Measurements from ENCODE around the gene NPR2.

NPR2 gene

DNA sequence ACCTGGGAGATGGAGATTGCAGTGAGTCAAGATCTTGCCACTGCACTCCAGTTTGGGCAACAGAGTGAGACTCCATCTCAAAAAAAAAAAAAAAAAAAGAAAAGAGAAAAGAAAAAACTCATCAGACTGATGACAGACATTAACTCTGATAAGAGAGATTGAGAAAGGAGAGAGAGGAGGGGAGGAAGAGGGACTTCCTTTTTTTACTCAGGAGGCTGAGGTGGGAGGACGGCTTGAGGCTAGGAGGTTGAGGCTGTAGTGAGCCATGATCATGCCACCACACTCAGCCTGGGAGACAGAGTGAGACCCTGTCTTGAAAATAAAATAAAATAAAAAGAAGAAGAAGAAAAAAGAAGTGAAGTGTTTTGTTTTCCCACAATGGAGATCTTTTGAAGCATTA, 27.6 kb upstream of the NPR2 start:
- Histone ChIP-seq H3K4me3 (ENCODE audit: low read length) (no peak overlapping the region), H3K36me3 (replicated peaks; ENCODE audit: low read depth, low read length) (peaks cover 7% of the 10 kb centered on the region), H3K4me1 (ENCODE audit: low read length) (peaks cover 20% of the 10 kb centered on the region), H4K20me1 (ENCODE audit: insufficient read depth, low read length) (no peaks in the 10 kb centered on the region), H2AFZ (ENCODE audit: low read depth, low read length) (no peak overlapping the region), H3K79me2 (ENCODE audit: low read length) (peaks cover 15% of the 10 kb centered on the region), H3K27me3 (ENCODE audit: low read depth, low read length) (no peaks in the 10 kb centered on the region), H3K4me2 (ENCODE audit: low read length) (no peak overlapping the region), H3K9me3 (ENCODE audit: insufficient read depth, low read length) (no peaks in the 10 kb centered on the region), H3K27ac (ENCODE audit: low read length) (no peak overlapping the region), H3K9ac (ENCODE audit: low read length) (no peak overlapping the region)
- TF ChIP-seq, protein P1, sequence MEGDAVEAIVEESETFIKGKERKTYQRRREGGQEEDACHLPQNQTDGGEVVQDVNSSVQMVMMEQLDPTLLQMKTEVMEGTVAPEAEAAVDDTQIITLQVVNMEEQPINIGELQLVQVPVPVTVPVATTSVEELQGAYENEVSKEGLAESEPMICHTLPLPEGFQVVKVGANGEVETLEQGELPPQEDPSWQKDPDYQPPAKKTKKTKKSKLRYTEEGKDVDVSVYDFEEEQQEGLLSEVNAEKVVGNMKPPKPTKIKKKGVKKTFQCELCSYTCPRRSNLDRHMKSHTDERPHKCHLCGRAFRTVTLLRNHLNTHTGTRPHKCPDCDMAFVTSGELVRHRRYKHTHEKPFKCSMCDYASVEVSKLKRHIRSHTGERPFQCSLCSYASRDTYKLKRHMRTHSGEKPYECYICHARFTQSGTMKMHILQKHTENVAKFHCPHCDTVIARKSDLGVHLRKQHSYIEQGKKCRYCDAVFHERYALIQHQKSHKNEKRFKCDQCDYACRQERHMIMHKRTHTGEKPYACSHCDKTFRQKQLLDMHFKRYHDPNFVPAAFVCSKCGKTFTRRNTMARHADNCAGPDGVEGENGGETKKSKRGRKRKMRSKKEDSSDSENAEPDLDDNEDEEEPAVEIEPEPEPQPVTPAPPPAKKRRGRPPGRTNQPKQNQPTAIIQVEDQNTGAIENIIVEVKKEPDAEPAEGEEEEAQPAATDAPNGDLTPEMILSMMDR (IDR thresholded peaks at IDR 0.05; ENCODE audit: low read depth, low read length) = no peak
- TF ChIP-seq EZH2phosphoT487 (IDR thresholded peaks at IDR 0.05; ENCODE audit: low read depth) = no peak

DNA sequence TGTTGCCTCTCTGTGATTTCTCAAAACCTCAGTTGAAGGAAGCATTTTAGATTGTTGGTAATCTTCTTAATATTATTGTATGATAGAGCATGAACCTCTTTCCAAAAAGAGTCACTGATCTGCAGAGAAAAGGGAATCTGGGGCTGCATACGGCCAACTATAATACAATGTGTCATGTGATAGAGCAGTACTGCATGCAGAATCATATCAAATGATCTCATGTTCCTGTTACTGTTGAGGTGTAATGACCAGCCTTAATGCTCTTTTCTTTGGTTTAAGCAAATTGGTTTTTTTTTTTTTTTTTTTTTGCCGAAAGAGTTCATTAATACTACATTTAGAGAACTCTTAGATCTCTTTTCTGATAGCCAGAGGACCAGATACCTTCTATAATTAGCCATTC, 24.4 kb upstream of the NPR2 start:
- H3K9me3 ChIP-seq (ENCODE audit: insufficient read depth, low read length) = no peaks in the 10 kb centered on the region
- H3K79me2 ChIP-seq (ENCODE audit: low read length) = no peaks in the 10 kb centered on the region
- H3K4me3 ChIP-seq (ENCODE audit: low read length) = no peak overlapping the region
- no peak overlapping the region for H3K4me2 ChIP-seq (ENCODE audit: low read length)
- TF ChIP-seq EZH2phosphoT487 (IDR thresholded peaks at IDR 0.05; ENCODE audit: low read depth) = no peak
- TF ChIP-seq, protein P1 (IDR thresholded peaks at IDR 0.05; ENCODE audit: low read depth, low read length) = no peak
- H3K36me3 ChIP-seq (replicated peaks; ENCODE audit: low read depth, low read length) = no peaks in the 10 kb centered on the region
- H2AFZ ChIP-seq (ENCODE audit: low read depth, low read length) = no peak overlapping the region
- H3K27ac ChIP-seq (ENCODE audit: low read length) = no peak overlapping the region
- H3K4me1 ChIP-seq (ENCODE audit: low read length) = peaks cover 7% of the 10 kb centered on the region; the same call in 1 of the 2 replicates
- no peaks in the 10 kb centered on the region for H4K20me1 ChIP-seq (ENCODE audit: insufficient read depth, low read length)
- H3K27me3 ChIP-seq (ENCODE audit: low read depth, low read length) = no peaks in the 10 kb centered on the region
- no peak overlapping the region for H3K9ac ChIP-seq (ENCODE audit: low read length)

DNA sequence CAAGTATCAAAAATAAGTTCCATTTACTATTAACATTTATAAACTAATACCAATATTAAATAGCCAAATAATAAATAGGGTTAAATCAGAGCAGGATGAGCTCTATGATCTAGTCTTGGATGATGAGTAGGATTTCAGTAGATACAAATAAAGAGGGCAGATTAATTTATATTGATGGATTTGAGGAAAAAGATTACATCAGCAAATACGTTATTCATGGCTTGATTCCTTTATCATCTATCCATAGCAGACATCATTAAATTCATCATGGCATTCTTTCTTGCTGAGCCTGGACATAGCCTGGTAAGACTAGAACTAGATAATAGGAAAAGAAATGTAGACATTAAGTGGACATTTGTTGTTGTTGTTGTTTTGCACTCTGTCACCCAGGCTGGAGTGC, 23.9 kb upstream of the NPR2 start:
- Histone ChIP-seq H2AFZ (ENCODE audit: low read depth, low read length) (no peak overlapping the region), H3K27ac (ENCODE audit: low read length) (no peak overlapping the region), H3K4me2 (ENCODE audit: low read length) (no peak overlapping the region), H3K4me3 (ENCODE audit: low read length) (no peak overlapping the region), H3K4me1 (ENCODE audit: low read length) (peaks cover 7% of the 10 kb centered on the region; the same call in 1 of the 2 replicates), H4K20me1 (ENCODE audit: insufficient read depth, low read length) (no peaks in the 10 kb centered on the region), H3K36me3 (replicated peaks; ENCODE audit: low read depth, low read length) (no peaks in the 10 kb centered on the region), H3K27me3 (ENCODE audit: low read depth, low read length) (no peaks in the 10 kb centered on the region), H3K9ac (ENCODE audit: low read length) (no peak overlapping the region), H3K9me3 (ENCODE audit: insufficient read depth, low read length) (no peaks in the 10 kb centered on the region), H3K79me2 (ENCODE audit: low read length) (no peaks in the 10 kb centered on the region)
- no peak for TF ChIP-seq EZH2phosphoT487 (IDR thresholded peaks at IDR 0.05; ENCODE audit: low read depth)
- TF ChIP-seq, protein P1 (IDR thresholded peaks at IDR 0.05; ENCODE audit: low read depth, low read length) = no peak

DNA sequence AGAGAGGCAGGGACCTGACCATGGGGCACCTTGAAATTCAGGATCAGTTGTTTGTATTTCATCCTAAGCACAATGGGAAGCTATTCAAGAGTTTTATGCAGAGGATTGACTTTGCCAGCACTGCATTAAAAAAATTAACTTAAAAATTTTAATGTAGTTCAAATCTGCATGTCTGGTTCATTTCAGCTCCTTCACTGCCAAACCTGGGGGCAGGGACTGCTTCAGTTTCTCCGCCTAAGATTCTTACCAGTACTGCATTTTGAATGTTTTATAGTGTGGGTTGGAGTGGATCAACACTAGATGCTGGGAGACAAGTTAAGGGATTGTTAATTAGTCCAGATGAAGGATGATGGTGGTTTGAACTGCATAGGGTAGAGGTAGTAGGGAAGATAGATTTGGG, 21.6 kb upstream of the NPR2 start:
- Histone ChIP-seq H3K27ac (ENCODE audit: low read length) (no peak overlapping the region), H3K79me2 (ENCODE audit: low read length) (no peaks in the 10 kb centered on the region), H3K9me3 (ENCODE audit: insufficient read depth, low read length) (no peaks in the 10 kb centered on the region), H4K20me1 (ENCODE audit: insufficient read depth, low read length) (no peaks in the 10 kb centered on the region), H3K36me3 (replicated peaks; ENCODE audit: low read depth, low read length) (no peaks in the 10 kb centered on the region), H3K4me2 (ENCODE audit: low read length) (no peak overlapping the region), H2AFZ (ENCODE audit: low read depth, low read length) (no peak overlapping the region), H3K4me1 (ENCODE audit: low read length) (peaks cover 7% of the 10 kb centered on the region; the same call in 1 of the 2 replicates), H3K9ac (ENCODE audit: low read length) (no peak overlapping the region), H3K4me3 (ENCODE audit: low read length) (no peak overlapping the region), H3K27me3 (ENCODE audit: low read depth, low read length) (no peaks in the 10 kb centered on the region)
- TF ChIP-seq, protein P1 (IDR thresholded peaks at IDR 0.05; ENCODE audit: low read depth, low read length) = no peak
- TF ChIP-seq EZH2phosphoT487 (IDR thresholded peaks at IDR 0.05; ENCODE audit: low read depth) = no peak

Data from OCI-LY3 (cell line).